ENCODE measurements around the gene MICAL2.

MICAL2 gene

GRCh38 chr11:12177739-12178338 lies 67.4 kb downstream of the MICAL2 start:
- no peak for TF ChIP-seq CTCF (conservative IDR thresholded peaks at IDR 0.05; ENCODE audit: low read depth, low read length)
- H3K4me3 ChIP-seq (ENCODE audit: low read depth, low read length), result no peak overlapping the region
- DNase-seq (ENCODE audit: low read depth), result no peak

- no peak overlapping the region for H3K4me3 ChIP-seq (ENCODE audit: low read depth, low read length)
- TF ChIP-seq CTCF (conservative IDR thresholded peaks at IDR 0.05; ENCODE audit: low read depth, low read length), result no peak
- DNase-seq (ENCODE audit: low read depth), result no peak
Observed at GRCh38 chr11:12179019-12179418, 68.6 kb downstream of the MICAL2 start.

GRCh38 chr11:12179531-12179930 lies 69.1 kb downstream of the MICAL2 start:
- no peak for DNase-seq (ENCODE audit: low read depth)
- no peak overlapping the region for H3K4me3 ChIP-seq (ENCODE audit: low read depth, low read length)
- no peak for TF ChIP-seq CTCF (conservative IDR thresholded peaks at IDR 0.05; ENCODE audit: low read depth, low read length)

GRCh38 chr11:12180257-12181205 lies 70.1 kb downstream of the MICAL2 start:
- no peak for DNase-seq (ENCODE audit: low read depth)
- no peak for TF ChIP-seq CTCF (conservative IDR thresholded peaks at IDR 0.05; ENCODE audit: low read depth, low read length)
- H3K4me3 ChIP-seq (ENCODE audit: low read depth, low read length), result no peak overlapping the region

- DNase-seq (ENCODE audit: low read depth), result no peak
- H3K4me3 ChIP-seq (ENCODE audit: low read depth, low read length), result no peak overlapping the region
- no peak for TF ChIP-seq CTCF (conservative IDR thresholded peaks at IDR 0.05; ENCODE audit: low read depth, low read length)
Observed at GRCh38 chr11:12182302-12182675, 71.9 kb downstream of the MICAL2 start.

- no peak for TF ChIP-seq CTCF (conservative IDR thresholded peaks at IDR 0.05; ENCODE audit: low read depth, low read length)
- DNase-seq (ENCODE audit: low read depth), result peak; percentile 94
- no peak overlapping the region for H3K4me3 ChIP-seq (ENCODE audit: low read depth, low read length)
Observed at GRCh38 chr11:12182676-12183541, 72.5 kb downstream of the MICAL2 start.

All from choroid plexus epithelial cell (primary cell).